Measurements from ENCODE around the gene AAK1. TPM values are rescaled to one million over a fixed set of nuclear protein-coding genes. Genes with fewer than 3 reads are reported as not detected.

The AAK1 gene
- total RNA-seq, 3 donors from 2014 or later (not counting 1 experiment from before 2014, with no cell fraction given), result 174 to 249 (median 204) TPM

GRCh38 chr2:69470911-69471310, 172.6 kb downstream of the AAK1 start:
- Mint-ChIP-seq H3K36me3 (peaks cover 10% of the 10 kb centered on the region), H3K27ac (peak overlapping the region; percentile 32 to 65), H3K4me3 (no peak overlapping the region), H3K27me3 (ENCODE audit: low read depth in 2 of 2) (no peaks in the 10 kb centered on the region), H3K4me1 (peaks cover 39 to 54% of the 10 kb centered on the region in 2 donors), H3K9me3 (no peaks in the 10 kb centered on the region)
- Histone ChIP-seq H3K27ac (ENCODE audit: low read length) (no peak overlapping the region), H3K27me3 (ENCODE audit: control insufficient read depth, insufficient read depth, low read length) (no peaks in the 10 kb centered on the region), H3K4me1 (ENCODE audit: control insufficient read depth, insufficient read depth, low read length) (peaks cover 4% of the 10 kb centered on the region), H3K9me3 (ENCODE audit: control insufficient read depth, insufficient read depth, low read length) (no peaks in the 10 kb centered on the region), H3K4me3 (ENCODE audit: low read length) (no peak overlapping the region), H3K36me3 (ENCODE audit: control insufficient read depth, insufficient read depth, low read length) (peaks cover 27% of the 10 kb centered on the region)
- DNase-seq, result no peak
- intact Hi-C loops (cut with micrococcal nuclease), result no loop called here
- WGBS (ENCODE audit: insufficient coverage), result no CpG with 5 or more reads among the region's 5 CpGs
- no peak for ATAC-seq
- TF ChIP-seq CTCF (IDR thresholded peaks at IDR 0.05), result no peak

GRCh38 chr2:69469784-69470183, 173.8 kb downstream of the AAK1 start:
- Histone ChIP-seq H3K36me3 (ENCODE audit: control insufficient read depth, insufficient read depth, low read length) (peaks cover 30% of the 10 kb centered on the region), H3K27me3 (ENCODE audit: control insufficient read depth, insufficient read depth, low read length) (no peaks in the 10 kb centered on the region), H3K4me1 (ENCODE audit: control insufficient read depth, insufficient read depth, low read length) (no peaks in the 10 kb centered on the region), H3K4me3 (ENCODE audit: low read length) (no peak overlapping the region), H3K9me3 (ENCODE audit: control insufficient read depth, insufficient read depth, low read length) (no peaks in the 10 kb centered on the region), H3K27ac (ENCODE audit: low read length) (peak overlapping the region; percentile 54)
- Mint-ChIP-seq H3K27me3 (ENCODE audit: low read depth in 2 of 2) (no peaks in the 10 kb centered on the region), H3K36me3 (no peaks in the 10 kb centered on the region), H3K4me1 (peaks cover 30 to 44% of the 10 kb centered on the region in 2 donors), H3K4me3 (no peak overlapping the region), H3K27ac (peak overlapping the region; percentile 79 to 80), H3K9me3 (no peaks in the 10 kb centered on the region)
- DNase-seq, result no peak
- intact Hi-C loops (cut with micrococcal nuclease), result no loop called here
- TF ChIP-seq CTCF (IDR thresholded peaks at IDR 0.05), result no peak
- peak; percentile 32 to 48 (median 37) for ATAC-seq
- 100% methylated on average over 1 of the region's 1 CpG for WGBS (ENCODE audit: insufficient coverage)

GRCh38 chr2:69469375-69469774, 174.2 kb downstream of the AAK1 start:
- Mint-ChIP-seq H3K4me1 (peaks cover 30 to 44% of the 10 kb centered on the region in 2 donors), H3K4me3 (no peak overlapping the region), H3K9me3 (no peaks in the 10 kb centered on the region), H3K27me3 (ENCODE audit: low read depth in 2 of 2) (no peaks in the 10 kb centered on the region), H3K27ac (peak overlapping the region; percentile 79 to 80), H3K36me3 (no peaks in the 10 kb centered on the region)
- H3K4me1 ChIP-seq (ENCODE audit: control insufficient read depth, insufficient read depth, low read length), result no peaks in the 10 kb centered on the region
- TF ChIP-seq CTCF (IDR thresholded peaks at IDR 0.05), result no peak
- ATAC-seq (peak; percentile 72 to 92 (median 91)), DNase-seq (no peak)
- peaks cover 32% of the 10 kb centered on the region for H3K36me3 ChIP-seq (ENCODE audit: control insufficient read depth, insufficient read depth, low read length)
- H3K4me3 ChIP-seq (ENCODE audit: low read length), result no peak overlapping the region
- H3K27me3 ChIP-seq (ENCODE audit: control insufficient read depth, insufficient read depth, low read length), result no peaks in the 10 kb centered on the region
- intact Hi-C loops (cut with micrococcal nuclease), result no loop called here
- 58% methylated on average over 3 of the region's 3 CpGs for WGBS (ENCODE audit: insufficient coverage)
- no peaks in the 10 kb centered on the region for H3K9me3 ChIP-seq (ENCODE audit: control insufficient read depth, insufficient read depth, low read length)
- H3K27ac ChIP-seq (ENCODE audit: low read length), result peak overlapping the region; percentile 54

GRCh38 chr2:69466728-69467127, 176.8 kb downstream of the AAK1 start:
- ATAC-seq, result no peak
- H3K36me3 ChIP-seq (ENCODE audit: control insufficient read depth, insufficient read depth, low read length), result peaks cover 29% of the 10 kb centered on the region
- 94% methylated on average over 8 of the region's 8 CpGs for WGBS (ENCODE audit: insufficient coverage)
- H3K36me3 Mint-ChIP-seq, result no peaks in the 10 kb centered on the region
- H3K27ac ChIP-seq (ENCODE audit: low read length), result no peak overlapping the region
- H3K9me3 Mint-ChIP-seq, result no peaks in the 10 kb centered on the region
- H3K4me1 Mint-ChIP-seq, result peaks cover 30 to 44% of the 10 kb centered on the region in 2 donors
- DNase-seq, result no peak
- TF ChIP-seq CTCF (IDR thresholded peaks at IDR 0.05), result no peak
- H3K4me3 Mint-ChIP-seq, result no peak overlapping the region
- H3K27me3 ChIP-seq (ENCODE audit: control insufficient read depth, insufficient read depth, low read length), result no peaks in the 10 kb centered on the region
- H3K4me1 ChIP-seq (ENCODE audit: control insufficient read depth, insufficient read depth, low read length), result no peaks in the 10 kb centered on the region
- H3K27ac Mint-ChIP-seq, result peak overlapping the region; percentile 56 to 79
- no peaks in the 10 kb centered on the region for H3K27me3 Mint-ChIP-seq (ENCODE audit: low read depth in 2 of 2)
- H3K4me3 ChIP-seq (ENCODE audit: low read length), result no peak overlapping the region
- intact Hi-C loops (cut with micrococcal nuclease), result no loop called here
- no peaks in the 10 kb centered on the region for H3K9me3 ChIP-seq (ENCODE audit: control insufficient read depth, insufficient read depth, low read length)

All from natural killer cell (primary cell).